OCI-LY1 (cell line): ENCODE results near the gene FAM124A.

Experiments used
- CTCF ChIP-seq: fragments of 200-600 bp; sonication (generic), shearing (Covaris generic); IDR thresholded peaks from 2 replicates; pipeline ENCODE4 v1.5.1; 2017; ENCODE audit warnings: mild to moderate bottlenecking, antibody characterized with exemption, low read length, moderate library complexity, mixed read lengths
- EZH2 ChIP-seq: fragments of 200-600 bp; sonication (generic), shearing (Covaris generic); IDR thresholded peaks from 2 replicates; pipeline ENCODE4 v1.8.0; 2017; ENCODE audit warnings: borderline replicate concordance, mixed run types, mild to moderate bottlenecking, antibody characterized with exemption, low read length, moderate library complexity, mixed read lengths

DNA sequence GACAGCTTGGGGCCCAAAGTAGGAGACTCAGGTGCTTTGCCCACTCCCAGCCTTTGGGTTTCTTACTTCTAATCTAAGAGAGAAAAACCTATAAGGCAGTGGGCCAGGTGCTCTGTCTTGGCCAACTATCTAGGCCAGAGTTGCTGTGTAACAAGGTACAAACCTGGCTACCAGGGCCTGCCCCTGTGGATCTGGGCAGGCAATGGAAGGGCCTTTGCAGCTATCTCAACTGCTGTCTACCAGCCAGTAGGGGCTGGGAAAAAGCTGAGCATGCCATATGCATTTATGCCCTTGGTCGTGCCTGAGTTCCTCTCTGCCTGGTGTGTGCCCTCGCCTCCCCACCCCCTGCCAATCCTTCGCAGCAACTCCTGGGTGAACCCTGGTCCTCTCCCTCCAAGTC, 100.6 kb downstream of the FAM124A start:
- TF ChIP-seq CTCF = no peak
- no peak for TF ChIP-seq EZH2
